Measurements from ENCODE around the gene TECTA.

- TF ChIP-seq, protein P1, sequence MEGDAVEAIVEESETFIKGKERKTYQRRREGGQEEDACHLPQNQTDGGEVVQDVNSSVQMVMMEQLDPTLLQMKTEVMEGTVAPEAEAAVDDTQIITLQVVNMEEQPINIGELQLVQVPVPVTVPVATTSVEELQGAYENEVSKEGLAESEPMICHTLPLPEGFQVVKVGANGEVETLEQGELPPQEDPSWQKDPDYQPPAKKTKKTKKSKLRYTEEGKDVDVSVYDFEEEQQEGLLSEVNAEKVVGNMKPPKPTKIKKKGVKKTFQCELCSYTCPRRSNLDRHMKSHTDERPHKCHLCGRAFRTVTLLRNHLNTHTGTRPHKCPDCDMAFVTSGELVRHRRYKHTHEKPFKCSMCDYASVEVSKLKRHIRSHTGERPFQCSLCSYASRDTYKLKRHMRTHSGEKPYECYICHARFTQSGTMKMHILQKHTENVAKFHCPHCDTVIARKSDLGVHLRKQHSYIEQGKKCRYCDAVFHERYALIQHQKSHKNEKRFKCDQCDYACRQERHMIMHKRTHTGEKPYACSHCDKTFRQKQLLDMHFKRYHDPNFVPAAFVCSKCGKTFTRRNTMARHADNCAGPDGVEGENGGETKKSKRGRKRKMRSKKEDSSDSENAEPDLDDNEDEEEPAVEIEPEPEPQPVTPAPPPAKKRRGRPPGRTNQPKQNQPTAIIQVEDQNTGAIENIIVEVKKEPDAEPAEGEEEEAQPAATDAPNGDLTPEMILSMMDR (IDR thresholded peaks at IDR 0.05): no peak
- no peak for TF ChIP-seq ZFX (IDR thresholded peaks at IDR 0.05; ENCODE audit: borderline replicate concordance)
Observed at GRCh38 chr11:121057922-121058321, 43.1 kb upstream of the TECTA start.

Measured in 22Rv1 (cell line).